Measurements from ENCODE around the gene NCKAP5L.
A peak's percentile ranks its signal among the peaks of the same experiment; 100 is the strongest.
"Not testable (repeated sequence)": the region's sequence is repeated elsewhere in the genome, so short reads cannot be mapped to it uniquely, and the experiment has no call there.

NCKAP5L gene

GRCh38 chr12:49796606-49797448, 31.4 kb downstream of the NCKAP5L start:
- DNase-seq, result no peak

GRCh38 chr12:49796155-49796554, 32.1 kb downstream of the NCKAP5L start:
- no peak for DNase-seq

DNA sequence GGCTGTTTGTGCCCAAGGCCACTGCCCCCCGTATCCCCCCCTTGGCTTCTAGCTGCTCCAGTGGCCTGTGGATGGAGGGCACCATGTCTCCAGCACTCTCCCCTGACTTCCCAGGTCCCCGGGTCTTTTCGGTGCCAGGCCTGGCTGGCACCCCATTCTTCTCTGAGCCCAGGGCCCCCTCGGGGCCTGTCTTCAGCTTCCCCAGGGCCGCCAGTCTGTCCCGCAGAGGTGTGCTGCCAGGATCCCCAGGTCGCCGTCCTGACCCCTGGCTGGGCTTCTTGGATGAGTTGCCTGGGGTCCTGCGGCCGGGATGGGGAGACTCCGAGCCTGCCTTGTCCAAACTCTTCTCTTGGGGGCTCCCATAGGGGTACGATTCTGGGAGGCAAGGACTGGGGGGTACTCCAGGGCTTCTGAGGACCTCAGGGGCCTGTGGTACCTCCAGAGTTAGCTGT, 32.5 kb downstream of the NCKAP5L start:
- no peak for DNase-seq

DNA sequence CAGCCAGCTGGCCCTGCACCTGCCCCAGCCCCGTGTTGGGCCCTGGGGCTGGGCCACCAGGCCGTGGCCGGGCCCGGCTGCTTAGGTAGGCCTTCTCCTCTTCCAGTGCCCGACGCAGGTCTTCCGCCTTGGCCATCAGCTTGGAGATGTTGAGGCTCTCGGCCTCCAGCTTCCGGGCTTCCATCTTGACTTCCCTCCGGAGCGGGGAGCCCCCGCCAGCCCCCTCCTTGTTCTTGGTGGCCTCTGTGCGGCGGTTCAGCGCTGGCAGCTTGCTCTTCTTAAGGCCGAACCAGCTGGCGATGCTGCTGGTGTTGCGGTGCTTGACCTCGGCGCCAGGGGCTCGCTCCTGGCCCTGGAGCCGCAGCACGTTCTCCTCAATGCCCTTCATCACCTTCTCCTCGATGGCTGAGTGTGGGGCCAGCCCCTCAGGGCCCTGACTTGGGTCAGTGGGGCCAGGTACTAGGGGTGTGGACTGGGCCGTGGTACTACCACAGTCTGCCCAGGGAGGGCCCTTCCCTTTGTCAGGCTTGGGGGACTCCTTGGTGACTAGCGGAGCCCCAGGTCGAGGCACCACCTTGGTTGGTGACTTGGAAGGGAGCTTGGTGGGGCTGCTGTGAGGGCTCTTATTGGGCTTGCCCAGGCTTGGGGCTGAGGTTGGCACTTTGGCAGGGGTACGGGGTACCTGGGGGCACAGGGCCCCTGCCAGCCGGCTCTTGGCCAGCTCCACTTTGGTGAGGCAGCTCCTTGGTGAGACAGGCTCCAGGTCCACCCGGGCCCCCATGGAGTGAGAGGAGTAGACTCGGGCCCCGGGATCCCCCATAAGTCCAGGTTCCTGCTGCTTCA, 33.2 kb downstream of the NCKAP5L start:
- DNase-seq, result no peak

GRCh38 chr12:49794021-49794420, 34.2 kb downstream of the NCKAP5L start:
- no peak for DNase-seq

DNA sequence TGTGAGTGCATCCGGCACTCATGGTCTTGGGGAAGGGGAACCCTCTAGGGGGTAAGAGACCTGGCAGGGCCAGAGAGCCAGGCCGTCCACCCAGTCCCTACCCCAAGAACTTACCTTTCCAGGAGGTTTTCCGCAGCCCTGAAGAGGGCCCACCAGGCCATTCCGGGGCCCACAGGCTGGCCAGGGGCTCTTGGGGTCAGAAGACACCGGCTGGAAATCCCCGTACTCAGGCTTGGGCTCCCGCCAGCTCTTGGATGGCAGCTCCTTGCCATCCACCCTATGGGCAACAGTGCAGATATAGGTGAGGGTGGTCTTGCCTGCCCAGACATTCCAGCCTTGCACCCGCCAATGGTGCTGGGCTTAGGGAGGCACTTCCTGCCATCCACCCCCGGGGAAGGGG, 34.6 kb downstream of the NCKAP5L start:
- DNase-seq, result no peak

DNA sequence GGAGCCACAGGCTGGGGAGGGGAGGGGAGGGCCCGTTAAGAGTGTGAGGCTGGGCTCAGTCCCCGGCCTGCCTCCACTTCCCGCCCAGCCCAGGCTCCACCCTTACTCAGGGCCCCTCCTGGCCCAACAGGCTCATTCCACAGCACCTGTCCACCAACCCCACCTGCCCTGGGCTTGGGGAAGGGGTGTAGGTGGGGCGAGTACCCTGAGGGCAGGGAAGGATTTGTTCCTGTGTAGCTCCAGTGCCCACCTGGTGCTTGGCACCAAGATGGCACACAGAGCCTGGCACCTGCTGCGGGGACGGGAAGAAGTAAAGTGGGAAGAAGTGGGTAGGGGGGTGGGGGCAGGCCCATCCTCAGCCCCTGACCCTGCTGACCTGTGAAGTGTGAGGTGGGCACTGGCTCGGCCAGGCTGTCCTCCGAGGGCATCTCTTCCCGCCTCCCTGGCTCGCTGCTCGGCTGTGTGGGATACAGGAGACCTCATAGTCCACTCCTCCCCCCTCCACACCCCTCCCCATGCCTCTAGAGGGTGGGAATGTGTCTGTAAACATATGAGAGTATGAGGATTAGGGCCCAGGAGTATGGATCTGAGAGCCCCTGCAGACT, 35.1 kb downstream of the NCKAP5L start:
- no peak for DNase-seq

DNA sequence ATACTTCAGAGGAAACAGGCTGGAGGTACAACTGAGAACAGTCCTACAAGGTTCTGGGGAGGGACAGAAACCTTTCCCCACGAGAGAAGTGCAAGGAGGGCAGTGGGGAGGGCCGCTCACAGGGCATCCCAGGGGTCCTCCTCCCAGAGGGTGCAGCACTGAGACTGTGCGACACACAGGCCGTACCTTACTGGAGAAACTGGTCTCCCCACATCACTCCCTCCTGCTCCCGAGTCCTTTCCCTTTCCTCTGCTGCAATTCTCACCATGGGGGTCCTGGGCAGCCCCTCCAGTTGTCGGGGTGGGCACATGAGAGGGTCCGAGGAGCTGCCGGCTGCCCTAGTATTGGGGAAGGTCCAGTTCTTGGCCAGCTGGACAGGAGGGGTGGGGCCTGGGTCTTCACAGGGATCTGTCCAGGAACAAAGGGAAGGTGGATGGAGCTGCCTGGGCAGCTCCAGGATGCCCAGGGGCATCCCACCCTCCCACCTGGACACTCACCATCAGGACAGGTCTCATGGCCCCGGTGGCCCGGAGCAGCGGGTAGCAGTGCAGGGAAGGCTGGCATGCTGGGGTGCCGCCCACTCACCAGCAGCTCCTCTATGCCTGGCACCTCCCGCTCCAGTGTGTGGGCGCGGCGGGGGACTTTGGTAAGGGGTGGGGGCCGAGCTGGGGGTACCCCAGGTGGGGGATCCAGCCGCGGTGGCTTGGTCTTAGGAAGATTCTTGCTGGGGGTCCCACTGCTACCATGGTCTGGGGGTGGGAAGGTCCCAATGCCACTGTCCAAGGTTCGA, 35.8 kb downstream of the NCKAP5L start:
- no peak for DNase-seq

GRCh38 chr12:49791700-49792099, 36.5 kb downstream of the NCKAP5L start:
- no peak for DNase-seq

GRCh38 chr12:49790741-49791555, 37.3 kb downstream of the NCKAP5L start:
- DNase-seq, result no peak

DNA sequence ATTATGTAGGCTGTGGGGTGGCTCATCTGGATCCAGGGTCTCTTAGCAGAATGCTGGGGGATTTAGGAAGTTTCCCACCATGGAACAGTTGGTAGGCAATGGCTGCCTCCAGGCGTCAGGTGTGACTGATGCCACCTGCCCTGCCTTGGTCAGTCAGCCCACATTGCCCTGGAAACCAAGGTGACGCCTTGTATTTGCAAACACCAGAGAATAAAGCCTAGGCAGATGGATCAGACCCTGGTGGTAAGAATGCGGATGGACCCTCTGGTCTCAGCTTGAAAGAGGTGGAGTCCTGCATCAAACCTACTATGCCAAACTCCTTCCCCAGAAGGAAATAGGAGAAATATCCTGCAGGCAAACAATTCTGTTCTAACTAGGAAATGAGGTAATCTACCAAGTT, 38.2 kb downstream of the NCKAP5L start:
- no peak for DNase-seq

DNA sequence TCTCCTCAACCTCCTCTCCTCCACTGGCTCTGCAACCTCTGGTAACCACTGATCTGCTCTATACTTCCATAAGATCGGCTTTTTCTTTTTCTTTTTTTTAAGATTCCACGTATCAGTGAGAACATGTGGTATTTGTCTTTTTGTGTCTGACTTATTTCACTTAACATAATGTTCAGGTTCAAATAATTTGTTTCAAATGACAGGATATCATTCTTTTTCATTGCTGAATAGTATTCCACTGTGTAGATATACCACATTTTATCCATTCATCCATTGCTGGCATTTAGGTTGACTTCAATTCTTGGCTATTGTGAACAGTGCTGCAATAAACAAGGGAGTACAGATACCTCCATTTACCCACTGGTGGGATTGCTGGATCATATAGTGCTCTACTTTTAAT, 40.5 kb downstream of the NCKAP5L start:
- no peak for DNase-seq

GRCh38 chr12:49784756-49785409, 43.3 kb downstream of the NCKAP5L start:
- DNase-seq, result no peak

DNA sequence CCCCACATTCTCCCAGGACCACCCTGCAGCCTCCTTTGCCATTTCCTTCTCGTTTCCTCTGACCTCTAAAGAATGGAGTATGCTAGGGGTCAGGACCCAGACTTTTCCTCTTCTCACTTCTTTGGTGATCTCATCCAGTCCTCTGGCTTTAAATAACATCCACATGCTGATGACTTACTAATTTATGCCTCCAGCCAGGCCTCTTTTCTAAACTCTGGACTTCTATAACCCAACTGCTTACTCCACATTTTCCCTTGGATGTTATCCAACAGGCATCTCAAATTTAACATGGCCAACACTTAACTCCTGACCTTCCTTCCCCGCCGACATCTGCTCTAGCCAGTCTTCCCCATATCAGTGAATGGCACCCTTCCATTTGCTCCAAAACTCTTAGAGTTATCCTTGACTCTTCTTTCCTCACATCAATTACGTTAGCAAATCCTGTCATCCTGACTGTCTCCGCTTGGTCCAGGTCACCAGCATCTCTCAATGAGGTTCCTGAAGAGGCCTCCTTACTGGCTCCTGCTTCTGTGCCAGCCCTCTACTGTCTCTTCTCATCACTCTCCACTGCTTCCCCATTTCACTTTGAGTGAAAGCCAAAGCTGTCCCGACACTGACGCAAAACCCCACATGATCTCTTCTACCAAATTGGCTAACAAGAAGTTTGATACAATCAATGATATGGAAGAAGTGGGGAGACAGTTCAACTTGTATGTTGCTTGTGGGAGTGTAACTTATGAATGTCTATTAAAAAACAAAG, 44.1 kb downstream of the NCKAP5L start:
- no peak for DNase-seq

DNA sequence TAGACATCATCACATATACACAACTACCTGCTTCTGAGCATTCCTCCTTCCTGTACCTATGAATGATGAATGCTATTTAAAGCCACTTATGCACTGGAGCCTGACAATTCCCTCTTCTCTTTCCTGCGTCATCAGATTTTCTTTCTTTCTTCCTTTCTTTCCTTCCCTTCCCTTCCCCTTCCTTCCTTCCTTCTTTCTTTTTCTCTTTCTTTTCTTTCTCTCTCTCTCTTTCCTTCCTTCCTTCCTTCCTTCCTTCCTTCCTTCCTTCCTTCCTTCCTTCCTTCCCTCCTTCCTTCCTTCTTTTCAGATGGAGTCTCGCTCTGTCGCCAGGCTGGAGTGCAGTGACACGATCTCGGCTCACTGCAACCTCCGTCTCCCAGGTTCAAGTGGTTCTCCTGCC, 47.3 kb downstream of the NCKAP5L start:
- DNase-seq, result not testable (repeated sequence)

DNA sequence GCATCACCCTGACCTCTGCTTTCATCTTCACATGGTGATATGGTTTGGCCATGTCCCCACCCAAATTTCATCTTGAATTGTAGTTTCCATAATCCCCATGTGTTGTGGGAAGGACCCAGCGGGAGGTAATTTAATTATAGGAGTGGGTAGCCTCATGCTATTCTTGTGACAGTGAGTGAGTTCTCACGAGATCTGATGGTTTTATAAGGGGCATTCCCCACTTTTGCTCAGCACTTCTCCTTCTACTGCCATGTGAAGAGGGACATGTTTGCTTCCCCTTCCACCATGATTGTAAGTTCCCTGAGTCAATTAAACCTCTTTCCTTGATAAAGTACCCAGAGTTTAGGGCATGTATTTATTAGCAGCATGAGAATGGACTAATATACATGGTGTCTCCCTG, 48.6 kb downstream of the NCKAP5L start:
- no peak for DNase-seq

GRCh38 chr12:49777800-49778748, 50.1 kb downstream of the NCKAP5L start:
- DNase-seq, result peak; percentile 76

DNA sequence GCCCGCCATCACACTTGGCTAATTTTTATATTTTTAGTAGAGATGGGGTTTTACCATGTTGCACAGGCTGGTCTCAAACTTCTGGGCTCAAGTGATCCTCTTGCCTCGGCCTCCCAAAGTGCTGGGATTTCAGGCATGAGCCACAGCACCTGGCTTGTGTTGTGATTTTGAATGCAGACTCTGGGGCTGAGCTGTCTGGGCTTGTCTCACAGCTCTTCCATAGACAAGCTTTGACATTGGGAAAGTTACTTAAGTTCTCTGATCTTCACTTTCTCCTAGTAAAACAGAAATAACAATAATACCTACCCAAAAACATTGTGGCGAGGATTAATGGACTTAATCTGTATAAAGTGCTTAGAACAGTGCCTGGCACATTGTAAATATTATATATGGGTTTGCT, 50.9 kb downstream of the NCKAP5L start:
- DNase-seq, result no peak

GRCh38 chr12:49776858-49777257, 51.4 kb downstream of the NCKAP5L start:
- no peak for DNase-seq
